GM12801 (cell line): ENCODE results near the gene GTF2A1L.

Experiments used
- CTCF ChIP-seq: IDR thresholded peaks from one replicate; pipeline ENCODE4 v1.5.1; 2011; ENCODE audit warnings: control low read depth; ENCODE audit not compliant: insufficient read length; ENCODE audit errors: extremely low read depth

The GTF2A1L gene

GRCh38 chr2:48584551-48584950, 33.1 kb upstream of the GTF2A1L start:
- no peak for TF ChIP-seq CTCF

GRCh38 chr2:48586433-48586832, 31.2 kb upstream of the GTF2A1L start:
- TF ChIP-seq CTCF = no peak

GRCh38 chr2:48587560-48587959, 30.1 kb upstream of the GTF2A1L start:
- TF ChIP-seq CTCF = no peak

- TF ChIP-seq CTCF = no peak
Measured at GRCh38 chr2:48587961-48588360, 29.7 kb upstream of the GTF2A1L start.

- TF ChIP-seq CTCF = no peak
Measured at GRCh38 chr2:48588745-48589144, 28.9 kb upstream of the GTF2A1L start.

GRCh38 chr2:48589170-48589767, 28.4 kb upstream of the GTF2A1L start:
- no peak for TF ChIP-seq CTCF

- TF ChIP-seq CTCF = no peak
Measured at GRCh38 chr2:48590017-48590416, 27.6 kb upstream of the GTF2A1L start.
